EL (cell line): ENCODE measurements around the gene WDR45B.
"Not testable (repeated sequence)": the region's sequence is repeated elsewhere in the genome, so short reads cannot be mapped to it uniquely, and the experiment has no call there.

Source experiments
- DNase-seq: peaks from one replicate; pipeline ENCODE4 v3.0.0-alpha.2; 2016

WDR45B gene

GRCh38 chr17:82577300-82577699, 70.9 kb downstream of the WDR45B start:
- DNase-seq, result no peak

- not testable (repeated sequence) for DNase-seq
These were observed 72.5 kb downstream of the WDR45B start for GRCh38 chr17:82575581-82576221.

GRCh38 chr17:82574041-82574440, 74.2 kb downstream of the WDR45B start:
- DNase-seq, result no peak

GRCh38 chr17:82571855-82572254, 76.4 kb downstream of the WDR45B start:
- DNase-seq, result no peak

- DNase-seq, result no peak
These were observed 78.0 kb downstream of the WDR45B start for GRCh38 chr17:82570277-82570676.

- no peak for DNase-seq
These were observed 78.6 kb downstream of the WDR45B start for GRCh38 chr17:82569621-82570020.

- DNase-seq, result no peak
These were observed 79.2 kb downstream of the WDR45B start for GRCh38 chr17:82568997-82569393.

- DNase-seq, result no peak
These were observed 81.0 kb downstream of the WDR45B start for GRCh38 chr17:82567286-82567685.

GRCh38 chr17:82566129-82566960, 81.9 kb downstream of the WDR45B start:
- DNase-seq, result no peak

GRCh38 chr17:82565551-82565950, 82.7 kb downstream of the WDR45B start:
- DNase-seq, result no peak
